Activated CD8-positive, alpha-beta memory T cell treated with anti-CD3 and anti-CD28 coated beads for 36 hours (primary cell): ENCODE data around the gene CRYBA2. TPM values are rescaled to one million over a fixed set of nuclear protein-coding genes. Genes with fewer than 3 reads are reported as not detected.

Experiments
- CTCF ChIA-PET: fragments of 350-600 bp; sonication (Branson Sonifier 250); formaldehyde crosslinking; loops from one replicate; lab custom pipeline; 2021; ENCODE audit warnings: antibody characterized with exemption; lab: Charles Lee
- POLR2A ChIA-PET: fragments of 350-600 bp; sonication (Branson Sonifier 250); formaldehyde crosslinking; loops from one replicate; lab custom pipeline; 2021; ENCODE audit warnings: antibody characterized with exemption; lab: Charles Lee
- total RNA-seq, 2 experiments: library from RNA; stranded (reverse); gene quantifications; one replicate each; pipeline ENCODE4 v1.2.3, GENCODE V29; 2021

CRYBA2 gene
- total RNA-seq, 2 experiments from 2014 or later, result not detected

DNA sequence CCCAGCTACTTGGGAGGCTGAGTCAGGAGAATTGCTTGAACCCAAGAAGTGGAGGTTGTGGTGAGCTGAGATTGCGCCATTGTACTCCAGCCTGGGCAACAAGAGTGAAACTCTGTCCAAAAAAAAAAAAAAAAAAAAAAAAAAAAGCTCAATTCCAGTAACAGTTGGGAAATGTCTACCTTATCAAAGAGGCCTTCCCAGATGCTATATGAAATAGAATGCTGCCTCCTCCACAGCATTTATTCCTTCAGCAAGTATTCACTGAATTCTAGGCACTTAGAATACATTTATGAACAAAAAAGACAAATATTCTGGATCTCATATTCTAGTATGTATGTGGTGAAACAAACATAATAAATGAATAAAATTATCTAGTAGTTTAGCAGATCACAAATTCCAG, 46.6 kb downstream of the CRYBA2 start:
- ChIA-PET CTCF (no interaction called here), POLR2A (interaction anchor here (0.6 kb wide), 2 partner anchors 190 to 374 kb away, joined by 4 read pairs; no protein-coding TSS in a partner anchor)

- ChIA-PET POLR2A (no interaction called here), CTCF (interaction anchor here (0.7 kb wide), 1 partner anchor 10 kb away, joined by 3 read pairs; no protein-coding TSS in a partner anchor)
These were observed 48.3 kb downstream of the CRYBA2 start for GRCh38 chr2:218944759-218945404.

Other genes starting within 250 kb of the CRYBA2 start
- not detected for gene CYP27A1, start 211.3 kb downstream of the CRYBA2 start, total RNA-seq
- gene PRKAG3, start 161.6 kb downstream of the CRYBA2 start, total RNA-seq, result not detected
- gene WNT6, start 133.6 kb downstream of the CRYBA2 start, total RNA-seq, result under 1 TPM; 0.13 to 0.17 TPM
- 1 to 10 TPM in 1 of 2 experiments, under 1 TPM in 1; 0.80 to 1.1 TPM for gene WNT10A, start 112.6 kb downstream of the CRYBA2 start, total RNA-seq
- gene CDK5R2, start 33.8 kb downstream of the CRYBA2 start, total RNA-seq, result not detected
- not detected for gene FEV, start 8.2 kb downstream of the CRYBA2 start, total RNA-seq
- gene CFAP65, start 48.1 kb upstream of the CRYBA2 start, total RNA-seq, result not detected
- gene IHH, start 67.5 kb upstream of the CRYBA2 start, total RNA-seq, result not detected
- gene NHEJ1, start 167.4 kb upstream of the CRYBA2 start, total RNA-seq, result 10 to 100 TPM; 20.0 to 20.9 TPM
- gene SLC23A3, start 176.6 kb upstream of the CRYBA2 start, total RNA-seq, result 1 to 10 TPM; 1.8 to 2.9 TPM
- 10 to 100 TPM; 53.8 to 58.2 TPM for gene CNPPD1, start 183.5 kb upstream of the CRYBA2 start, total RNA-seq
- gene RETREG2, start 184.9 kb upstream of the CRYBA2 start, total RNA-seq, result 10 to 100 TPM; 68.3 to 69.1 TPM
- 10 to 100 TPM; 29.3 to 33.3 TPM for gene ZFAND2B, start 213.4 kb upstream of the CRYBA2 start, total RNA-seq
- 10 to 100 TPM; 20.8 to 25.6 TPM for gene ABCB6, start 225.5 kb upstream of the CRYBA2 start, total RNA-seq
- 10 to 100 TPM; 55.9 to 57.4 TPM for gene ATG9A, start 236.2 kb upstream of the CRYBA2 start, total RNA-seq
- 100 to 1,000 TPM; 109 TPM for gene ANKZF1, start 236.4 kb upstream of the CRYBA2 start, total RNA-seq